Measurements from ENCODE around the gene CDK8.
"Not testable (repeated sequence)": the region's sequence is repeated elsewhere in the genome, so short reads cannot be mapped to it uniquely, and the experiment has no call there.

CDK8 gene

GRCh38 chr13:26249551-26249950 lies 4.4 kb upstream of the CDK8 start:
- in situ Hi-C loops (cut with MboI; ENCODE audit: low pct_unique_long_range_greater_than_20kb, low sequenced_read_pairs) = no loop called here
- no peak for DNase-seq

DNA sequence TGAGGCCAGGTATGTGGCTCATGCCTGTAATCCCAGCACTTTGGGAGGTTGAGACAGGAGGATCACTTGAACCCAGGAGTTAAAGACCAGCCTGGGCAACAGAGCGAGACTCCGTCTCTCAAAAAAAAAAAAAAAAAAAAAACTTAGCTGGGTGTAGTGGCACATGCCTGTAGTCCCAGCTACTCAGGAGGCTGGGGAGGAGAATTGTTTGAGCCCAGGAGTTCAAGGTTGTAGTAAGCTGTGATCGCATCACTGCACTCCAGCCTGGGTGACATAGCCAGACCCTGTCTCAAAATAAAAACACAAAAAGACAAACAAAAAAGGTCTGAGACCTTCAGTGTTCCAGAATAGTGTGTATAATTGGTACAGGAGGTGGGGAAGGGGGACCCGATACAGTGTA lies 1.9 kb upstream of the CDK8 start:
- DNase-seq; in situ Hi-C loops (cut with MboI; ENCODE audit: low pct_unique_long_range_greater_than_20kb, low sequenced_read_pairs): not testable (repeated sequence)

DNA sequence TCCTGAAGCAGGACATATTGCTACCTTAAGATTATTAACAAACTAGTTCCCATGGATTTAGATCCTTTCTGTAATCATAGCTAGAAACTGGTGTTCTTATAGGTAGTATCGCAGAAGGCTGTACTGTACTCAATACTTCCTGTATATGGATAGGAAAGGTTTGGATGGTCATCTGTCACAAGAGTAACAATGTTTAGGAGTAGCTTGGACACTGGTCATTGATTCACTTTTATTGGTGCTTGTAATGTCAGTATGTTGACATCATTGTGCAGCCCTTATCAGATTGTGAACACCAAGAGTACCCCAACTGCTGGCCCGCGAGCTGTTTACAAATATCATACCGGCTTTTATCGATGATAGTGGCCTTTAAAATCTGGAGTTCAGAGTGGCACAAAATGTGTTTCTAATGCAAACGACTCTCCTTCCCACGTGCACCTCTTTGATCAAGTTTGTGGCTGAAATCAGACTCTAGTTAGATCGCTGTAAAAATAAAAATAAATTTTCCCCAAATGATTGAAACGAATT lies 605 bp upstream of the CDK8 start:
- no peak for DNase-seq
- in situ Hi-C loops (cut with MboI; ENCODE audit: low pct_unique_long_range_greater_than_20kb, low sequenced_read_pairs) = no loop called here

- in situ Hi-C loops (cut with MboI; ENCODE audit: low pct_unique_long_range_greater_than_20kb, low sequenced_read_pairs) = no loop called here
- DNase-seq = peak; percentile 66
Observed at GRCh38 chr13:26254583-26255111, 718 bp downstream of the CDK8 start.

DNA sequence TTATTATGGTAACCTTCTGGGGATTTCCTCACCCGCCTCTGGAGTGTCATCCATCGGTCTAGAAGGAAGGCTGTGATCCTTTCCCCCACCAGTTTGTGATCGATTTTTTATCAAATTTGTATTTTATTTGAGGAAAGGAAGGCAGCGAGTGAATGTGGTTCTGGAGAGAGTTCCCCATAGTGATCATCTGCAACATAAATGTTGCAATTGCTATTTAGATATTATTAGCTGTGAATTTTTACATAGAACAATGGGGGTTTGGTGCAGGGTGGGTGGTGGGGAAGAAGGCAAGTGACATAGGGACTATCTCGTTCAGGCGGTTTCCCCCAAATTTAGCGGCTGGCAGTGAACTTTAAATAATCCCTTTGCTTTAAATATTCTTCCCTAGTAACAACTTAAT lies 1.2 kb downstream of the CDK8 start:
- in situ Hi-C loops (cut with MboI; ENCODE audit: low pct_unique_long_range_greater_than_20kb, low sequenced_read_pairs) = no loop called here
- no peak for DNase-seq

DNA sequence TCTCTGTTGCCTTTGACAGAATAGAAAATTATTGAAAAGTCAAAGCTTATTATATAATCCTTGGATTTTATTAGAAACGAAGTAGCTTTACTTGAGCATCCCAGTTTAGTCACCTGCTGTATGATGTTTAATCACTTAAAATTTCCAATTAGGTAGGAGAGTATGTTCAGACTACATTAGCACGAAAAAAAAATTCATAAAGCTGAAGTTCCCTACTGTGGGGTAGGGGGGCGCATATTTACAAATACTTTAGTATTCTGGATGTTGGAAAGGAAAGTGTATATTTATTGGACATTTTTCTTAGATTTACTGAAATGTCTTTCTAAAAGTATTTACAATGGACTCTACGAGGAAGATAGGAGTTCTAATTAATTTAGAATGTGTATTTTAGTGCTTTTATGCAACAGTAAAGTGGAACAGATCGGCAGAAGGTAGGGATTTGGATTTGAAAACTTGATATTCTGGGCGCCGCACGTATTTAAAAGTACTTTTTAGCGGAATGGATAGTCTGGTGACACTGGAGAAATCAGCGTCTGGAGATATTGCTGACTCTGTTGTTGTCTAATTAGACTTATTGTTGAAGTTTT lies 1.9 kb downstream of the CDK8 start:
- DNase-seq = peak; percentile 47
- in situ Hi-C loops (cut with MboI; ENCODE audit: low pct_unique_long_range_greater_than_20kb, low sequenced_read_pairs) = no loop called here

DNA sequence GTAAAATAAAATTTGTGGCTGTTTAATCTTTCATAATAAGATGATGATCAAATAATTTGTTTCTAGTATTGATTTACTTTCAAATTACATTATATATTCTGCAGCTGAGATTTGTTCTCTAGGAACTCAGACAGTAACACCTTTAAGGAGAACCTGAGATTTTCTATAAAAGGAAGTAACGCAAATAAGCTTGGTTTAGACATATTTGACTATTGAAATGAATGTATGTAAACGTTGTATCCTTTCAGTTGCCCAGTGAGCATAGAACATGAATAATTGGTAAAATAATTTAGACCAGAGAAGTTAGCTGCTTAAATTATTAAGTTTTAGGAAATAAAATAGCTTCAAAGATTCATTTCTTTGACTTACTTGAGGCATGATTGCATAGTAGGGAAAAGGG lies 3.1 kb downstream of the CDK8 start:
- no peak for DNase-seq

DNA sequence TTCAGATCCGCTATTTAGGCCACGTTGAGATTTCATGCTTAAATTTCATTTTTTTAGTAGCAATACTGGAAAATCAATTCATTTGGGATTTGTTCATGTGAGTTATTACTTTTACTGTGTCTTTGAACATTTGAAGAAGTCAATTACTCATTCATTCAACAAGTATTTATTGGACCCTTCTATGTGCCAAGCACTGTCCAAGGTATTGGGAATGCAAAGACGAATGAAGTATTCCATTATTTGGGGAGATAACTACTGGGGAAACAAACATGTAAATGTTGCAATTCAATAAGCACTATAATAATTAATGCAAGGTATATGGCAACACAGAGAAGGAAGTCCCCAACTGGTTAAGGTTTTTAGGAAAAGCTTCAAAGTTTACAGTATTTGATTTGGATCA lies 5.7 kb downstream of the CDK8 start:
- no peak for DNase-seq
- in situ Hi-C loops (cut with MboI; ENCODE audit: low pct_unique_long_range_greater_than_20kb, low sequenced_read_pairs) = no loop called here

More for the DNA sequence above, 3.1 kb downstream of the CDK8 start:
- in situ Hi-C loops (cut with MboI; ENCODE audit: low pct_unique_long_range_greater_than_20kb, low sequenced_read_pairs) = no loop called here

DNA sequence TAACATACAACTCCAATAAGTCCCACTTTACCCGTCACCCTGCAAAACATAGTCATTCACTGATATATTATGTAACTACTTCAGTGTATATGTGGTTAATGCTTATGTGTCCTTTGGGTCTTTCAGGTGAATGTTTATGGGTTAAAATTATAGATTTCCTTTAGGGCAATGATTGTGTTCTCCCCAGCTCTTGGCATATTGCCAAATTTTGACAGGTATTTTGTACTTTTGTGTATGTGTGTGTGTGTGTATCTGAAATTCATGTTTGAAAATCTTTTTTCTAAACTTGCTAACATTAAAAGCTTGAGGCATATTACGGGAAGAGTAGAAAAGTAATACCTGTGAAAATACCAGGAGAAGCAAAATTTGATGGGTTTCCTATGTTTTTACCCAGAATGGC lies 8.2 kb downstream of the CDK8 start:
- DNase-seq = no peak
- in situ Hi-C loops (cut with MboI; ENCODE audit: low pct_unique_long_range_greater_than_20kb, low sequenced_read_pairs) = no loop called here

- DNase-seq = no peak
- in situ Hi-C loops (cut with MboI; ENCODE audit: low pct_unique_long_range_greater_than_20kb, low sequenced_read_pairs) = no loop called here
Observed at GRCh38 chr13:26266311-26266710, 12.4 kb downstream of the CDK8 start.

GRCh38 chr13:26270707-26271106 lies 16.8 kb downstream of the CDK8 start:
- no peak for DNase-seq
- in situ Hi-C loops (cut with MboI; ENCODE audit: low pct_unique_long_range_greater_than_20kb, low sequenced_read_pairs) = no loop called here

- in situ Hi-C loops (cut with MboI; ENCODE audit: low pct_unique_long_range_greater_than_20kb, low sequenced_read_pairs) = no loop called here
- DNase-seq = no peak
Observed at GRCh38 chr13:26272621-26273020, 18.7 kb downstream of the CDK8 start.

GRCh38 chr13:26280295-26280694 lies 26.4 kb downstream of the CDK8 start:
- no peak for DNase-seq
- in situ Hi-C loops (cut with MboI; ENCODE audit: low pct_unique_long_range_greater_than_20kb, low sequenced_read_pairs) = no loop called here

DNA sequence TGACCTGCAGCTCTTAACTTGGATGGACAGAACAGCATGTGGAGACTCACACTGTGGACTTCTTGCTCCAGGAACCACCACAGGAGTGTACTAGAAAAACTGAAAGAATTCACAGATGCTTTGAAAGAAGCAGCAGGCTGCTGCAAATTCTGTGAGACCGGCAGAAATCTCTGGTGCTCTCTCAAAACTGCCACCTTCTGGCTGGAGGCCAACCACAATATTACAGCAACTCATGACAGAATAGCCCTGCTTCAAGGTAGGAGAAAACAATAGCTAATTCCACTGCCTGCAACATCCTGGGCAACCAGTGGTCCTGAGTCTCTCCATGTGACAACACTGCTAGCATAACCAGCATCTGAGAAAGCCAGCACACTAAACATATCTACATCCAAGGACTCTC lies 26.9 kb downstream of the CDK8 start:
- DNase-seq = no peak
- in situ Hi-C loops (cut with MboI; ENCODE audit: low pct_unique_long_range_greater_than_20kb, low sequenced_read_pairs) = no loop called here

DNA sequence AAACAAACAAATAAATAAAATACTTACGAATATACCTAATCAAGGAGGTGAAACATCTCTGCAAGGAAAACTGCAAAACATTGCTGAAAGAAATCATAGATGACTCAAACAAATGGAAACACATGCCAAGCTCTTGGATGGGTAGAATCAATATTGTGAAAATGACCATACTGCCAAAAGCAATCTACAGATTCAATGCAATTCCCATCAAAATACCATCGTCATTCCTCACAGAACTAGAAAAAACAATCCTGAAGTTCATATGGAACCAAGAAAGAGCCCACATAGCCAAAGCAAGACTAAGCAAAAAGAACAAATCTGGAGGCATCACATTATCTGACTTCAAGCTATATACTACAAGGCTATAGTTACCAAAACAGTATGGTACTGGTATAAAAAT lies 32.0 kb downstream of the CDK8 start:
- DNase-seq; in situ Hi-C loops (cut with MboI; ENCODE audit: low pct_unique_long_range_greater_than_20kb, low sequenced_read_pairs): not testable (repeated sequence)

DNA sequence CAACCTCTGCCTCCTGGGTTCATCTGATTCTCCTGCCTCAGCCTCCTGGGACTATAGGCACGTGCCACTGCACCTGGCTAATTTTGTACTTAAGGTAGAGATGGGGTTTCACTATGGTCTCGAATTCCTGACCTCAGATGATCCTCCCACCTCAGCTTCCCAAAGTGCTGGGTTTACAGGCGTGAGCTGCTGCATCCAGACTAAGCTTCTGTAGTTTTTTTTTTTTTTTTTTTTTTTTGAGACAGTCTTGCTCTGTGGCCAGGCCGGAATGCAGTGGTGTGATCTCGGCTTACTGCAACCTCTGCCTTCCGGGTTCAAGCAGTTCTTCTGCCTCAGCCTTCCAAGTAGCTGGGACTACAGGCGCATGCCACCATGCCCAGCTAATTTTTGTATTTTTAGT lies 34.9 kb downstream of the CDK8 start:
- in situ Hi-C loops (cut with MboI; ENCODE audit: low pct_unique_long_range_greater_than_20kb, low sequenced_read_pairs) = not testable (repeated sequence)

GRCh38 chr13:26295812-26296211 lies 41.9 kb downstream of the CDK8 start:
- in situ Hi-C loops (cut with MboI; ENCODE audit: low pct_unique_long_range_greater_than_20kb, low sequenced_read_pairs) = no loop called here
- DNase-seq = no peak

More for the DNA sequence above, 34.9 kb downstream of the CDK8 start:
- not testable (repeated sequence) for DNase-seq

- DNase-seq = no peak
- in situ Hi-C loops (cut with MboI; ENCODE audit: low pct_unique_long_range_greater_than_20kb, low sequenced_read_pairs) = no loop called here
Observed at GRCh38 chr13:26299168-26299750, 45.3 kb downstream of the CDK8 start.

DNA sequence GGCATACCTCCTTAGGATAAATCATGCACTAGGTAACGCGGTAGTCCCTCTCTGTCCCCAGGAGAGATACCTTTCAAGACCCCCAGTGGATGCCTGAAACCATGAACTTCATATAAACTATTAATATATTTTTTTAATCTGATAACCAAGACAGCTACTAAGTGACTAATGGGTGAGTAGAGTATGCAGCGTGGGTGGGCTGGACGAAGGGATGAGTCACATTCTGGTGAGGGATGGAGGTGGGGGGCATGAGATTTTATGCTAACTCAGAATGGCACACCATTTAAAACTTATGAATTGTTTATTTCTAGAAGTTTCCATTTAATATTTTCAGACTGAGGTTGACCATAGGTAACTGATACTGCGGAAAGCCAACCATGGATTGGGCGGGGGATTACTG lies 46.2 kb downstream of the CDK8 start:
- in situ Hi-C loops (cut with MboI; ENCODE audit: low pct_unique_long_range_greater_than_20kb, low sequenced_read_pairs) = no loop called here
- DNase-seq = no peak

DNA sequence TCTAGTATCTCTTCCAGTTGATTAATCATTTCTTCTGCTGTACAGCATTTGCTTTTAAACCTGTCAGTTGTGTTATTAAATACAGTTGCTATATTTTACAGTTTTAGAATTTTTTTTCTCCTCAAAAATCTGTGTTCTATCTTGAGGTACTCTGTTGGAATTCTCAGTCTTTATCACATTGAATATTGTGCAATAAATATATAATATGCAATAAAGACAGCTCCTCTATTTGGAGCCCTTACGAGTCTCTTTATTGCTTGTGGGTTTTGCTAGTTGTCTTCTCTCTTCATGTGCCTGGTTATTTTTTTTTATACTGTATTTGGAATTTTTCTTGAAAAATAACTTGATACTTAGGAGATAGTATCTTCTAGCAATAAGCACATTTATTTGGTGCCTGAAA lies 51.7 kb downstream of the CDK8 start:
- DNase-seq = no peak
- in situ Hi-C loops (cut with MboI; ENCODE audit: low pct_unique_long_range_greater_than_20kb, low sequenced_read_pairs) = no loop called here

DNA sequence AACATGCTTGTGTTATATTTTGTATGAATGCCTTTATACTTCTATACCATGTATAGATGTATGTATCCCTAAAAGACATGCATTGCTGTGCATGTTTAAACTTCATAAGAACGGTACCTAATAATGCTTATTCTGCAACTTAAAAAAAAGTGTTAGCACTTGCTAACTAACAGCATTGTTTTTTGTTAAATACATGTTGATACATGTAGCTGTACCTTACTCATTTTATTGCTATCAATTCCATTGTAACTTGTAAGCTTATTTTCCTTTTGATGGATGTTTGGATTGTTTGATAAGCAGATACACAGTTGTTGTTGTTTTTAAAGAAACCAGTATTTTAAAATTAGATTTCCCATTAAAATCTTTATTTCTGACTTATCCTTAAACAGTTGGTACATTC lies 53.8 kb downstream of the CDK8 start:
- in situ Hi-C loops (cut with MboI; ENCODE audit: low pct_unique_long_range_greater_than_20kb, low sequenced_read_pairs) = no loop called here

More for the DNA sequence above, 53.8 kb downstream of the CDK8 start:
- DNase-seq = no peak

Data from KBM-7 (cell line).